ENCODE results near the gene NR3C2.

DNA sequence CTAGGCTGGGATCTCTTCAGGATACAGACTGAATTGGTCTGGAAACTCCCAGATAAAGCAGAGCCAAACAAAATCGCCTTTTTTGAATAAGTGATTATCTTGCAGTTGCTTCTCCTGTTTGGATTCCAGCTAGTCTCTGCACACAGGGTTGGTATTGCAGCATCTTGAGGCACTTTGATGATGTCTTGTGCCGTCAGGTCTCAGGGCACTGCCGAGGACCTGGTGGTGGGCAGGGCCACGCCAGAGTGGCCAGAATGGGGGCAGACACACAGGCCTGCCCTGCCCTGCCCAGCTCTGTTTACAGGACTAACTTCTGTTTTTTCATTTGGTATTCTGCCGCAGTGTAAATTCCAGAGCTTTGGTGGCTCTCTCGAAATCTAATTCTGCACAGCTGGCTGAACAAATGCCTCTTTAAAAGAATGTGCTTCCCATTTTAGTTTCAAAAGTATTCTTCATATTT, 276.1 kb downstream of the NR3C2 start:
- TF ChIP-seq, protein P1, sequence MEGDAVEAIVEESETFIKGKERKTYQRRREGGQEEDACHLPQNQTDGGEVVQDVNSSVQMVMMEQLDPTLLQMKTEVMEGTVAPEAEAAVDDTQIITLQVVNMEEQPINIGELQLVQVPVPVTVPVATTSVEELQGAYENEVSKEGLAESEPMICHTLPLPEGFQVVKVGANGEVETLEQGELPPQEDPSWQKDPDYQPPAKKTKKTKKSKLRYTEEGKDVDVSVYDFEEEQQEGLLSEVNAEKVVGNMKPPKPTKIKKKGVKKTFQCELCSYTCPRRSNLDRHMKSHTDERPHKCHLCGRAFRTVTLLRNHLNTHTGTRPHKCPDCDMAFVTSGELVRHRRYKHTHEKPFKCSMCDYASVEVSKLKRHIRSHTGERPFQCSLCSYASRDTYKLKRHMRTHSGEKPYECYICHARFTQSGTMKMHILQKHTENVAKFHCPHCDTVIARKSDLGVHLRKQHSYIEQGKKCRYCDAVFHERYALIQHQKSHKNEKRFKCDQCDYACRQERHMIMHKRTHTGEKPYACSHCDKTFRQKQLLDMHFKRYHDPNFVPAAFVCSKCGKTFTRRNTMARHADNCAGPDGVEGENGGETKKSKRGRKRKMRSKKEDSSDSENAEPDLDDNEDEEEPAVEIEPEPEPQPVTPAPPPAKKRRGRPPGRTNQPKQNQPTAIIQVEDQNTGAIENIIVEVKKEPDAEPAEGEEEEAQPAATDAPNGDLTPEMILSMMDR (conservative IDR thresholded peaks at IDR 0.05), result no peak
- no peak for TF ChIP-seq EZH2 (IDR thresholded peaks at IDR 0.05; ENCODE audit: low read depth)

All from PC-9 (cell line).